Bone marrow (tissue), 2 donors: ENCODE measurements around the gene STIL.
"Not testable (repeated sequence)": the region's sequence is repeated elsewhere in the genome, so short reads cannot be mapped to it uniquely, and the experiment has no call there.

Source experiments
- DNase-seq, 2 donors: peaks; one replicate each; lab custom pipeline; 2025; lab: John Stamatoyannopoulos, UW

The STIL gene

DNA sequence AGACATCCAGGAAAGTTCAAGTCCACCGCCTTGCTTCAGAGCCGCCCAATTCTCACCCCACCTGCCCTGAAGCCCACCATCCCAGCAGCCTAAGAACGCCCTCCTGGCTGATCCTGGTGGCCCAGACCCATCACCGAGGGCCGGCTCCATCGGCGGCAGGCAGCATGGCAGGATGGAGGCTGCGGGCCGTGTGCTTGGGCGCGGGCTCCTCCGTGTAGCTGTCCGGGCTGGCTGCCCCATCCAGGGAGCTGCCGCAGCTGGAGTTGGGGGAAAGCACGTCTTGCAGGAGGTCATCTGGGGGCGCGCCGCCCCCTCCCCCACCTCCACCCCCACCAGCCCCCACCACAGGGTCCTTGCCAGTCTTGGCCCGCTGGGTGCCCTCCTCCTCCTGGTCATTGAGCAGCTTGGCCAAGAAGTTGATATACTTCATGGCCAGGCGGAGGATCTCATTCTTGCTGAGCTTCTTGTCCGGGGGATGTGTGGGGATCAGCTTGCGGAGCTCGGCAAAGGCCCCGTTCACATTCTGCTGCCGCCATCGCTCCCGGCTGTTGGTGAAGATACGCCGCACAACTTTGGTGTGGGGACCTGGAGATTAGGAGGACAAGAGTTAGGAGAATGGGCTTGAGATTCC is 94.2 kb downstream of the STIL start:
- DNase-seq = no peak

DNA sequence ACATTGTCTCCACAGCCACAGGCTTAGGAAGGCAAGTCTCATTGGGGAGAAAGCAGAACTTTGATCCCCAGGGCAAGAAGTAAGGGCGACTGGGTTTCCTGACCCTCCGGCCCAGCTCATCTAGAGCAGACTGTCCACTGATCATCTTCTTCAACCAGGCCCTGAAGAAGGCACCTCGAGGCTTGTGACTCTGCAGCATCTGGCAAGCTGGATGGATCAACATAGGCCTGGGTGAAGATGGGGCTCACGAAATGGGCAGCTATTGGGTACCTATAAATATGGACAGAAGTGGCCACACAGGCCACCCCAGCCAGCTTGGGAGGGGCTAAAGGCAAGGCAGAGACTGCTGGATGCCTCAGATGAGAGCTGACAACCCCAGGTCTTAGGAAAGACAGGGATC is 94.9 kb downstream of the STIL start:
- DNase-seq = no peak

DNA sequence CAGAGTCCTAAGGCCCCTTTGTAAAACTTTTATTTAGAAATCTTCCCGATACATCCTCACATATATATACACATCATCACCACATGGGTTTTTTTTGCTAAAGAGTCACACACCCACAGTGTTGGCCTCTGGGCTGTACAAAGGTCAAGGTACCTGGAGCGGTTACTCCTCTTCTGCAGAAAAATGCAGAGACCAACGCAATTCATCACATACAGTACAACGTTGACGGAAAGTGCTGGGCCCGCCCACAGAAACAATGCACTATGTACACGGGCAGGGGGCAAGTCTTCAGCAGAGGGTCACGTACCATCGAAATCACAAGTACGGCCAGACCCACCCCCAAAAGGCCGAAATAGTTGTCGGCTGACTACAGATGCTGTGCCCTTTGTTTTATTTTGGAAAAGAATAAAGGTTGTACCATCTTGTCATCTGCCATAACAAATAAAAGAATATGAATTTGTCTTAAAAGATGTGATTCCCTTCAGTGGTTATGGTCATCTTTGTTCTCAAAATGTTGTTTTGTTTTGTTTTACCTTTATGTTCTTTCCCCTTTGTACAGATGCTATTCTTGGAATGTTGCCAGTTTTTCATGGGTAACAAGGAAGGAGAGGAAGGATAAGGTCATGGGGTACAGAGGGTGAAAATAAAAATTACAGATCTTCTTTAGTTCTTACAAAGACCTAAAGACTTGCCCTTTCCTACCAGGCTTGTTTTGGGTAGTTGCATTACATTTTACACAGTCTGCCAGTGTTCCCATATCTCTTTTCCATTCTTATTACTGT is 97.5 kb downstream of the STIL start:
- no peak for DNase-seq

DNA sequence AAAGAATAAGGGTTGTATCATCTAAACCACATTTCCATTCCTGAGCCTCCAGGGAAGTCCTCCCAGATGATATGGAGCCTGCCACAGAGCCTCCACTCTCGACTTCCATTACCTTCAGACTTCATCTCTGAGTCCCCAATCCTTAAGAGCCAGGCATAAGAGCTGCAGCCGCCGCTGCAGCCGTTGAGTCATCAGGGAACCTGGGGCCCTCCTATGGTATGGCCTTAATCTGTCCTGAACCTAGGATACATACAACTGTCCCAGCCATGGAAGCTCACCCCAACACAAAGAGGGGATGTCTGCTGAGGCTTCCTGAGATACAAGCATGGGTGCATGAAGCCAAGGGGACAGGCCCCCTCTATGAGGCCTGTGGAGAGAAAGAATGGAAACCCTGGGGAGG is 98.2 kb downstream of the STIL start:
- DNase-seq = no peak

DNA sequence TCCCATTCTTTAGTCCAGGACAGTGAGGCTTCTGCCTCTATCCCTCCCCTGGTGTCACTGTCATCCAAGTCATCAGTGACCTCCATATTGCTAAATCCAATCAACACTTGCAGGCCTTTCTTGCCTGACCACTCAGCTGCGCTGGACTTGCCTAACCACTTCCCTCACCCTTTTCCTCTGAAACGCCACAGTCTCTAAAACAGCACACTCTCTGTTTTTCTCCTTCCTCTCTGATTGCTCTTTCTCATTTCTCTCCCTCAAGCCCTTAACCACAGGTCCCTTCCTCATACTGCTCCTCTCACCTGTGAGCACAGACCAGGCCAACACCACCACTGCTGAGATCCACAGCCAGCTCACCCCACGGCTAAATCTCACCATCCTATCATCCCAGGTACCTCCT is 99.4 kb downstream of the STIL start:
- no peak for DNase-seq

- no peak for DNase-seq
Observed at GRCh38 chr1:47213230-47213963, 100.5 kb downstream of the STIL start.

- DNase-seq = no peak
Observed at GRCh38 chr1:47212636-47213229, 101.2 kb downstream of the STIL start.

- DNase-seq = peak in 1 of 2 donors; percentile 46
Observed at GRCh38 chr1:47211796-47212269, 102.1 kb downstream of the STIL start.

DNA sequence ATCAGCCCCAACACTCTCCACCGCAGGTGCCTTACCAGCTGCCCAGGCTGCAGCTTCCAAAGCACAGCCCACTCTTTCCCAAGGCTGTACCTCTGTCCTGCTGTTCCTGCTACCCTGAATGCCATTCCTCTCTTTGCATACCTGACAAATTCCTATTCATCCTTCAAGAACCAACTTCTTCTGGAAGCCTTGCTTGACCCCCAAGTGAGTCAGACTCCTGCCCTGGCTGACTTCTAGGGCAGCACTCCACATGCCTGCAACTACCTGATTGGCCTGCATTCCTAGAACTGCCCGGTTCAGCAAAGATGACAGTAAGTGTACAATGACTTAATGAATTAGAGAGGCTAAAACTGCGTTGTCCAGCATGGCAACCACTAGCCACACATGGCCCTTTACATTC is 103.3 kb downstream of the STIL start:
- DNase-seq = no peak

GRCh38 chr1:47209725-47210325 is 104.1 kb downstream of the STIL start:
- DNase-seq = no peak

DNA sequence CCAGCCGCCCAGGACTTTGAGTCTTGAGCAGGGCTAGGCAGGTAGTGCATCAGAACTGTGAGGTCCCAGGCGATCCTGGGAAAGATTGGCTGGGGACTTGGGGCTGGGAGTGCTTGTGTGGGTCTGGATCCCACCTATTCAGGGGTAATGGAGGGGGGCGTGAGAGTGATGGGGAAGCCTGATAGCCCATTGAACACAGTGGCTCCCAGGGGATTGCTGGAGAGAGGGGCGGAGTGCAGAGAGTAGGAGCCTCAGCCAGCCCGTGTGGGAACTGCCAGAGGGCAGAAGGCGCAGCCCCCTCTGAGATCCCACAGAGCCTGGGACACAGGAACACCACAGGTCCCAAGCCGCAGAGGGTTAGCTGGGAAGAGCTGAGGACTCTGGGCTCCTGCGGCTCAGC is 104.9 kb downstream of the STIL start:
- DNase-seq = no peak

DNA sequence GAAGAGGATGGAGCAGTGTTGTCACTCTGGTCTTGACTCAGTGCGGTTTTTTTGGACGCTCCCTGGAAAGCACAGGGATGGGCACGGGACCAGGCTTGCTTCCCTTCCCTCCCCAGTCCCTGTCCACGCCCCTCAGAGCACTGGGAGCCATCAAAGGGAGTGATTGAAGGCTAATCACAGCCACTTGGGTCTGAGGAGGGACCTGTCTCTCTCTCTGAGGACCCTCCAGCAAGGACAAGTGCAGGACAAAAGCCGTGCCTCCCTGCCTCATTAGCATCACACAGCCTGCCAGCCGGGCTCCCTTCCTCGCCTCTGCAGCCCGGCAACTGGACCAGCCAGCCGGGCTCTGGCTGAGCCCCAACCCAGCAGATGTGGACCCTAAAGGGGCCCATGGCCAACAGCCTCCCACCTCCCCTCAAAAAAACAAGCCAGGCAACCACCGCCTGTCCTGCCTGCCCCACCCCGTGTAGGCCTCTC is 105.5 kb downstream of the STIL start:
- DNase-seq = no peak

- no peak for DNase-seq
Observed at GRCh38 chr1:47207803-47208373, 106.1 kb downstream of the STIL start.

DNA sequence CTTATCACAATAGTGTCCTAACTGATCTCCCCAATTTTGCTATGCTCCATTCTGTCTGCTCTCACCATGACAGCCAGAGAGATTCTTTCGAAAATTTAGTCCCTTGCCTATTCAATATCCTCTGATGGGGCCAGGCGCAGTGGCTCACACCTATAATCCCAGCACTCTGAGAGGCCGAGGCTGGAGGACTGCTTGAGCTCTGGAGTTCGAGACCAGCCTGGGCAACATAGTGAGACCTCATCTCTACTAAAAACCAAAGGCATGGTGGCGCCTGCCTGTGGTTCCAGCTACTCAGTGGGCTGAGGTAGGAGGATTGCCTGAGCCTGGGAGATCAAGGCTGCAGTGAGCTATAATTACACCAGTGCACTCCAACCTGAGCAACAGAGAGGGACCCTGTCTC is 108.0 kb downstream of the STIL start:
- DNase-seq = no peak

GRCh38 chr1:47203504-47203903 is 110.4 kb downstream of the STIL start:
- not testable (repeated sequence) for DNase-seq

DNA sequence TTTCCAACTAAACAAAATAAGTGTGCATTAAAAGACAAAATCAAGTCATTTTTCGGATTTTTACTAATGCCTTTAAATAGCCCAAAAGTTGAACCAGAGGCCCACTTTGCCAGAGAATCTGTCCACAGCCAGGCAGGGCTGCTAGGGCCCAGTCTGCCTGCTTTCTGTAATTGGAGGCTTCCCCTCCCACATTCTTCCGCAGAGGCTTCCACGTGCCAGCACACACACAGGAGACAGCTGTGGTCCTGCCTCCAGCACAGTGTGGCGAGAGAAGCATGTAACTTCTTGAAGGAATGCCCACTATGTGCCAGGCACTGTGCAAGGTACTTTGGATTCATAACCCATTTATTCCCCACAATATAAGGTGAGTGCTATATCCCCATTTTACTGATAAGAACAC is 112.8 kb downstream of the STIL start:
- no peak for DNase-seq
